Activated naive CD8-positive, alpha-beta T cell treated with anti-CD3 and anti-CD28 coated beads, Interleukin-2, amount 10 ng/mL, durations not matched to agents 7 days and 5 days (primary cell): ENCODE measurements around the gene C1orf116. TPM values are rescaled to one million over a fixed set of nuclear protein-coding genes. Genes with fewer than 3 reads are reported as not detected.
A peak's percentile ranks its signal among the peaks of the same experiment; 100 is the strongest.

Source experiments
- ATAC-seq: fragments of 150-1000 bp; cut with Tn5 transposase; one replicate; pipeline ENCODE4 v1.10.0; 2021; ENCODE audit warnings: low read depth, moderate library complexity
- POLR2A ChIA-PET: fragments of 350-600 bp; sonication (Branson Sonifier 250); formaldehyde crosslinking; loops from one replicate; lab custom pipeline; 2021; ENCODE audit warnings: antibody characterized with exemption; lab: Charles Lee
- DNase-seq: peaks from one replicate; pipeline ENCODE4 v3.0.0; 2021
- H3K27ac Mint-ChIP-seq: one replicate; pipeline ENCODE4 v1.8.0; 2022; ENCODE audit warnings: mild to moderate bottlenecking, mixed read lengths
- H3K27me3 Mint-ChIP-seq: one replicate; pipeline ENCODE4 v1.8.0; 2022; ENCODE audit warnings: mild to moderate bottlenecking, moderate library complexity, mixed read lengths
- H3K36me3 Mint-ChIP-seq: one replicate; pipeline ENCODE4 v1.8.0; 2021; ENCODE audit warnings: mild to moderate bottlenecking, mixed read lengths
- H3K4me1 Mint-ChIP-seq: one replicate; pipeline ENCODE4 v1.8.0; 2021; ENCODE audit warnings: mixed read lengths
- H3K4me3 Mint-ChIP-seq: one replicate; pipeline ENCODE4 v1.8.0; 2022; ENCODE audit warnings: mild to moderate bottlenecking, moderate library complexity, mixed read lengths
- H3K9me3 Mint-ChIP-seq: one replicate; pipeline ENCODE4 v1.8.0; 2021; ENCODE audit warnings: mixed read lengths
- total RNA-seq, 2 experiments: library from RNA; stranded (reverse); gene quantifications; one replicate each; pipeline ENCODE4 v1.2.3, GENCODE V29; 2021

Gene C1orf116
- total RNA-seq, 2 experiments from 2014 or later = not detected

DNA sequence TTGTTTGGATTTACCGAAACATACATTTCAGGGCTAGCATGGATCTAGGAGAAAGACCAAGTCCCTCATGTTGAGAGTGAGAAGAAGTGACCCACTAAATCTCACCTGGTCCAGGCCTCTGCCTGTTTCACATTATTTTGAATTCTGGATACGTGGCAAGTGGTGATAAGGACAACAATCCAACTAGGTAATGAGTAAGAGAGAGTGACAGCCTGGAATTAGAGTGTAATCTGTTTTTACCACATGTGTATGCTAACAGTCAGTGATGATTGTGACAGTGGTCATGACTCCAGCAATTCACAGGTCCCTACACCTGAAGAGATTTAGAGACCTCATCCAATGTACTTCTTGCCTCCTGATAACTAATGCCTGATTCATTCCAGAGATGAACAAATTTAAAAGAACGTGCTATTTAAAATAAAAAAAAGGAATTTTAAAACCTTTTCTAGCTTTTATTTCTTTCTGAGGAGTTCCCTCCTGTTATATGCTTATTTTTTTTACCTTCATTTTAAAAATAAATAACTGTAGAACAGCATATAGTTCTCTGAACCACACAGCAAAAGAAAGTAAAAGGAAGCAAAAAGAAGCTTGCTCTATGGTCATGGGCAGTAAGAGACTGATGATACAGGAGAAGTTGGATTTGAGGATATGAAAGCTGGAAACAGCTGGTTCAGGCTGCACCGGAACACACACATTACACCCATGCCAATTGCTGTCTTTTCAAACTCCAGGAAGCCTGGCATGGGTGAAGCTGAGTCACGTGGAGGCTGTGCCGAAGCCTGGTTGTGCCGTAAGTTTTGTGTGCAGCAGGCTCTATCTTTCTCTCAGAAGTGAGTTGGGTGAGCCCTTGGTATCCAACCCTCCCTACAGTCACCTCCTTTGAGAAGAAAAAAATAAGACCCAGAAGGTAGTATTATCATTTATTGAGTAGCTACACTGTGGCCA lies 14.7 kb downstream of the C1orf116 start:
- POLR2A ChIA-PET = interaction anchor here (1.1 kb wide), 1 partner anchor 307 kb away, joined by 3 read pairs; no protein-coding TSS in a partner anchor
- peaks cover 4% of the 10 kb centered on the region for H3K4me1 Mint-ChIP-seq
- H3K36me3 Mint-ChIP-seq = no peaks in the 10 kb centered on the region
- no peak overlapping the region for H3K27ac Mint-ChIP-seq
- no peak for ATAC-seq
- DNase-seq = no peak
- H3K4me3 Mint-ChIP-seq = no peak overlapping the region
- H3K9me3 Mint-ChIP-seq = no peaks in the 10 kb centered on the region
- H3K27me3 Mint-ChIP-seq = peaks cover 35% of the 10 kb centered on the region

- Mint-ChIP-seq H3K36me3 (no peaks in the 10 kb centered on the region), H3K9me3 (no peaks in the 10 kb centered on the region), H3K4me1 (peaks cover 2% of the 10 kb centered on the region), H3K27me3 (peaks cover 50% of the 10 kb centered on the region), H3K27ac (no peak overlapping the region), H3K4me3 (no peak overlapping the region)
- POLR2A ChIA-PET = no interaction called here
- DNase-seq (no peak), ATAC-seq (no peak)
These were observed 16.8 kb downstream of the C1orf116 start for GRCh38 chr1:207015791-207016190.

DNA sequence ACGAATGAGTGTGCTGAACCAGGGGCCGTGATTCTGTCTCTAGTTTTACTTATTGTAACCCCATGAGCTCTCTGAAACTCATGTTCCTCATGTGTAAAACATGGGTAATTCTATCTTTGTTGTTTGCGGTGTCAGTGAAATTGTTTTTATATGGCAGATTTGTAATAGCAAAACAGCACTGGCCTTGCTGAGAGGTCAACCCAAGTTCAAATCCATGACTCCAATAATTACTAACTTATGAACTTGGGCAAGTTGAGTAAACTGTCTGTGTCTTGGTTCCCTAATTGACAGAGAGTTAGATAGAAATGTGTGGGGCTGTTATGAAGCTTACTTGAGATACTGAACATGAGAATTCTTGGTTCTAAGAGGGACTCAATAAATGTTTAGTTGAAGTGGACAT lies 17.8 kb downstream of the C1orf116 start:
- peaks cover 52% of the 10 kb centered on the region for H3K27me3 Mint-ChIP-seq
- DNase-seq (no peak), ATAC-seq (no peak)
- H3K36me3 Mint-ChIP-seq = no peaks in the 10 kb centered on the region
- POLR2A ChIA-PET = no interaction called here
- H3K4me3 Mint-ChIP-seq = no peak overlapping the region
- H3K4me1 Mint-ChIP-seq = peaks cover 2% of the 10 kb centered on the region
- H3K9me3 Mint-ChIP-seq = no peaks in the 10 kb centered on the region
- H3K27ac Mint-ChIP-seq = no peak overlapping the region

GRCh38 chr1:207013321-207014085 lies 19.1 kb downstream of the C1orf116 start:
- Mint-ChIP-seq H3K4me3 (no peak overlapping the region), H3K27ac (no peak overlapping the region), H3K36me3 (no peaks in the 10 kb centered on the region), H3K9me3 (no peaks in the 10 kb centered on the region), H3K27me3 (peaks cover 47% of the 10 kb centered on the region), H3K4me1 (peaks cover 2% of the 10 kb centered on the region)
- DNase-seq (no peak), ATAC-seq (no peak)
- POLR2A ChIA-PET = no interaction called here

GRCh38 chr1:207010726-207011125 lies 21.8 kb downstream of the C1orf116 start:
- no peaks in the 10 kb centered on the region for H3K9me3 Mint-ChIP-seq
- POLR2A ChIA-PET = no interaction called here
- H3K27me3 Mint-ChIP-seq = peaks cover 50% of the 10 kb centered on the region

DNA sequence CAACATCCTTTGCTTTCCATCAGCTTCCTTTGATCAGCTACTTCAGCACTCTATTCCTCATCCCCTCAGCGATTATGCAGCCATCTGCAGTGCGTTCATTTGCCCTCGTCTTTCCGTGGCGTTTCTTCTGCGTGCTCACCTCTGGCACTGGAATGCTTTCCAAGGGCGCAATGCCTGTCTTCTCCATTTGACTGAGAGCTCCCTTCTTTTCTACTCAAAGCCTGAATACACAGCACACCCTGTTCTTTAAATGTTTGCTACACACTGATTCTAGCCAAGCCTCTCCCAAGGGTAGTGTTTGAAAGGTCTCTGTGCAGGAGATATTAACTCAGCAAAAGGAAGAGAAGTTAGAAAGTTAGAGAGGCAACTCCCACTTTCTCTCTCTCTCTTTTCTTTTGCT lies 22.6 kb downstream of the C1orf116 start:
- Mint-ChIP-seq H3K27ac (no peak overlapping the region), H3K36me3 (no peaks in the 10 kb centered on the region), H3K4me1 (no peaks in the 10 kb centered on the region), H3K9me3 (no peaks in the 10 kb centered on the region), H3K4me3 (no peak overlapping the region), H3K27me3 (peaks cover 48% of the 10 kb centered on the region)
- DNase-seq = no peak
- POLR2A ChIA-PET = no interaction called here
- no peak for ATAC-seq

More at GRCh38 chr1:207010726-207011125, 21.8 kb downstream of the C1orf116 start:
- DNase-seq (no peak), ATAC-seq (no peak)
- Mint-ChIP-seq H3K4me1 (no peaks in the 10 kb centered on the region), H3K27ac (no peak overlapping the region), H3K4me3 (no peak overlapping the region), H3K36me3 (no peaks in the 10 kb centered on the region)

GRCh38 chr1:207009182-207009850 lies 23.2 kb downstream of the C1orf116 start:
- peaks cover 43% of the 10 kb centered on the region for H3K27me3 Mint-ChIP-seq

DNA sequence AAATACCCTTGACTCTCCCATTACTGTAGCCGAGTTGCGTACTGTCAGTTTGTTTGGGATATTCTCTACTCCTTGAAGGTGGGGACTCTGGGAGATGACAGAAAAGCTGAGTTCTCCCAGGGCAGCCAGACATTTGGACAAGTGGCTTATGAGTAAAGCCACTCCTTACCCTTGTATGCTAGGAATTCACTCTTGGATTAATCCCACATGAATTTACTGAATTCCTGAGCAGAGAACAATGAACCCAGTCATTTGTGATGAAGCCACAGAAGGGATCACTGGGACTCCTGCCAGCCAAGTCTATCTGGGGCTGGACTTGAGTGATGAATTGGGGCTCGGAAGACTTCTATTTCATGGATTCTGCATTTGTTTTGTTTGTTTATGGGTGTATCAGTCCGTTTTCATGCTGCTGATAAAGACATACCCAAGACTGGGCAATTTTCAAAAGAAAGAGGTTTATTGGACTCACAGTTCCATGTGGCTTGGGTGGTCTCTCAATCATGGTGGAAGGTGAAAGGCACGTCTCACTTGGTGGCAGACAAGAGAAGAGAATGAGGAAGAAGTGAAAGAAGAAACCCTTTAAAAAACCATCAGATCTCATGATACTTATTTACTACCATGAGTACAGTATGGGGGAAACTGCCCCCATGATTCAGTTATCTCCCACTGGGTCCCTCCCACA lies 25.1 kb downstream of the C1orf116 start:
- Mint-ChIP-seq H3K27ac (no peak overlapping the region), H3K9me3 (no peaks in the 10 kb centered on the region), H3K4me1 (no peaks in the 10 kb centered on the region), H3K4me3 (no peak overlapping the region), H3K27me3 (peaks cover 30% of the 10 kb centered on the region), H3K36me3 (no peaks in the 10 kb centered on the region)
- ATAC-seq (no peak), DNase-seq (no peak)
- POLR2A ChIA-PET = no interaction called here

More at GRCh38 chr1:207009182-207009850, 23.2 kb downstream of the C1orf116 start:
- no peak for DNase-seq
- Mint-ChIP-seq H3K4me3 (no peak overlapping the region), H3K9me3 (no peaks in the 10 kb centered on the region), H3K4me1 (no peaks in the 10 kb centered on the region), H3K36me3 (no peaks in the 10 kb centered on the region), H3K27ac (no peak overlapping the region)
- no peak for ATAC-seq
- POLR2A ChIA-PET = no interaction called here

- no peaks in the 10 kb centered on the region for H3K36me3 Mint-ChIP-seq
- no peak overlapping the region for H3K4me3 Mint-ChIP-seq
- no peaks in the 10 kb centered on the region for H3K9me3 Mint-ChIP-seq
- ATAC-seq (no peak), DNase-seq (no peak)
- POLR2A ChIA-PET = no interaction called here
- H3K27ac Mint-ChIP-seq = no peak overlapping the region
- peaks cover 27% of the 10 kb centered on the region for H3K27me3 Mint-ChIP-seq
- no peaks in the 10 kb centered on the region for H3K4me1 Mint-ChIP-seq
These were observed 25.6 kb downstream of the C1orf116 start for GRCh38 chr1:207006914-207007313.

DNA sequence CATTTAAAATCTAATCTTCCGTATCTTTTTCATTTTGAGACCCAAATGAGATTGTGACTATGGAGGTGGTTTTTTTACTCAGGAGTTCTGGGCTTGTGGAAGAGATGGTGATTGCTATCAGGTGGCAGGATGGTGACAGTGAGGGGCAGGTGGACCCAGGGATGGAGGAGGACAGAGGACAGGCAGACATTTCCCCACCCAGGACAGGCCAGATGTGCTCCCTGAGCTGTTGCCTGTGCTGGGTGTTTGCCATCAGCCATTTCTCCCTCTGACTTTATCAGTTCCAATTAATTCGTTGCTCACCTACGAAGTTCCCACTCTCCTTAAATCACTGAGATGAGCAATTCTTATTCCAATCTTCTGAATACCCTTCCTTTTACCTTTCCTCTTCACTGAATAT lies 26.5 kb downstream of the C1orf116 start:
- H3K27me3 Mint-ChIP-seq = peaks cover 19% of the 10 kb centered on the region
- no peak for ATAC-seq
- H3K4me3 Mint-ChIP-seq = no peak overlapping the region
- no peaks in the 10 kb centered on the region for H3K36me3 Mint-ChIP-seq
- POLR2A ChIA-PET = no interaction called here
- no peaks in the 10 kb centered on the region for H3K9me3 Mint-ChIP-seq
- no peak for DNase-seq
- H3K27ac Mint-ChIP-seq = no peak overlapping the region
- no peaks in the 10 kb centered on the region for H3K4me1 Mint-ChIP-seq

GRCh38 chr1:207004931-207005830 lies 27.4 kb downstream of the C1orf116 start:
- no peak for DNase-seq
- Mint-ChIP-seq H3K27ac (no peak overlapping the region), H3K9me3 (no peaks in the 10 kb centered on the region), H3K4me3 (no peak overlapping the region), H3K4me1 (no peaks in the 10 kb centered on the region), H3K27me3 (peaks cover 15% of the 10 kb centered on the region), H3K36me3 (no peaks in the 10 kb centered on the region)
- POLR2A ChIA-PET = no interaction called here
- ATAC-seq = peak; percentile 66

- H3K27me3 Mint-ChIP-seq = peaks cover 17% of the 10 kb centered on the region
- H3K36me3 Mint-ChIP-seq = no peaks in the 10 kb centered on the region
- H3K9me3 Mint-ChIP-seq = no peaks in the 10 kb centered on the region
- no peak overlapping the region for H3K4me3 Mint-ChIP-seq
- no peaks in the 10 kb centered on the region for H3K4me1 Mint-ChIP-seq
- H3K27ac Mint-ChIP-seq = no peak overlapping the region
- ATAC-seq (no peak), DNase-seq (no peak)
- POLR2A ChIA-PET = no interaction called here
These were observed 29.3 kb downstream of the C1orf116 start for GRCh38 chr1:207003210-207003609.
